NCI-H2107 treated with DMSO at 0.1 percent for 48 hours (cell line): Measurements from ENCODE around the gene CDK17.
"Not testable (repeated sequence)": the region's sequence is repeated elsewhere in the genome, so short reads cannot be mapped to it uniquely, and the experiment has no call there.

ENCODE experiments used
- DNase-seq: peaks from one replicate; lab custom pipeline; 2025; ENCODE audit not compliant: unreplicated experiment; lab: John Stamatoyannopoulos, UW

Gene CDK17

GRCh38 chr12:96419576-96420276, 19.5 kb upstream of the CDK17 start:
- DNase-seq = no peak

GRCh38 chr12:96417688-96418087, 17.4 kb upstream of the CDK17 start:
- not testable (repeated sequence) for DNase-seq

GRCh38 chr12:96416033-96416799, 16.0 kb upstream of the CDK17 start:
- no peak for DNase-seq

- DNase-seq = no peak
Observed at GRCh38 chr12:96414637-96415036, 14.4 kb upstream of the CDK17 start.

- no peak for DNase-seq
Observed at GRCh38 chr12:96412431-96412830, 12.2 kb upstream of the CDK17 start.

- DNase-seq = no peak
Observed at GRCh38 chr12:96409731-96410130, 9.5 kb upstream of the CDK17 start.

- DNase-seq = no peak
Observed at GRCh38 chr12:96408993-96409392, 8.8 kb upstream of the CDK17 start.

- not testable (repeated sequence) for DNase-seq
Observed at GRCh38 chr12:96407429-96408097, 7.3 kb upstream of the CDK17 start.

- no peak for DNase-seq
Observed at GRCh38 chr12:96404696-96405095, 4.5 kb upstream of the CDK17 start.

GRCh38 chr12:96403870-96404269, 3.6 kb upstream of the CDK17 start:
- no peak for DNase-seq

- DNase-seq = not testable (repeated sequence)
Observed at GRCh38 chr12:96402522-96402921, 2.3 kb upstream of the CDK17 start.

GRCh38 chr12:96402061-96402460, 1.8 kb upstream of the CDK17 start:
- DNase-seq = no peak

- peak; percentile 59 for DNase-seq
Observed at GRCh38 chr12:96401076-96401871, 1.0 kb upstream of the CDK17 start.

GRCh38 chr12:96400631-96401075, 414 bp upstream of the CDK17 start:
- peak; percentile 32 for DNase-seq

GRCh38 chr12:96399120-96399918, 920 bp downstream of the CDK17 start:
- no peak for DNase-seq

- DNase-seq = peak; percentile 52
Observed at GRCh38 chr12:96398424-96399119, 1.7 kb downstream of the CDK17 start.

- DNase-seq = no peak
Observed at GRCh38 chr12:96397756-96398423, 2.3 kb downstream of the CDK17 start.

GRCh38 chr12:96396914-96397313, 3.3 kb downstream of the CDK17 start:
- DNase-seq = no peak

- no peak for DNase-seq
Observed at GRCh38 chr12:96396209-96396608, 4.0 kb downstream of the CDK17 start.
